GM18526 (cell line): ENCODE data around the gene INPP5A.

Experiments
- POLR2A ChIP-seq: IDR thresholded peaks from 3 replicates; pipeline ENCODE4 v1.6.1; 2011; ENCODE audit not compliant: insufficient read length; ENCODE audit errors: extremely low read depth

INPP5A gene

DNA sequence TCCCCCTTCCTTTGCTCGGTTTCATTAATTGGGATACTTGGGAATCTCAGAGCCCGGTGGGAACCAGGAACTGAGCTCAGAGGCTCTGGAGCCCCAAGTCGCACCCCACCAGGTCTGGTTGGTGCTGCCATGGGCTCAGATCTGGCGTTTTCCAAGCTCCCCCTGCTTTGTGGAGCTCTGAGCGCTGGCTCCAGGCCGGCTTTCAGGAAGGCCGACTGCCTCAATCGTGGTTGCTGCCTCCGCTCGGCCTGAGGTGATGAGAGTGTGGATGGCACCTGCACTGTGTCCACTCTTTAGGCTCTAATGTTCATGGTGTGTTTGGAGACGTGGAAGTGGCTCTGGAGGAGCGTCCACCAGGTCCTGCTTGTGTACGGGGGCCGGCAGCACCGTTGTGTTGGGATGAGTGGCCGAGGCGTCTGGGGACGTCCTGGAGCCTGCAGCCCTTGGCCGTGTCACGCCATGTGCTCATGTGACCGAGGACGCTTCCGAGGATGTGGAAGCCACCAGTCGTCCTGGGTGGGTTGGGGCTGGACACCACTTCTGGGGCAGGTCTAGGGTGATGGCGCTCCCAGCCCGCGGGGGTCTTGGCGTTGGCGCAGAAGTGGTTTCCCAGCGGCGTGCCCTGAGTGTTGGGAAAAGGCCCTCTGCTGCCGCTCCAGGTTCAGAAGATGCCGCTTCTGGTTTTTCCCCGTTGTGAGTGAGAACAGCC, 8.2 kb downstream of the INPP5A start:
- no peak for TF ChIP-seq POLR2A

GRCh38 chr10:132546567-132547420, 9.2 kb downstream of the INPP5A start:
- no peak for TF ChIP-seq POLR2A

GRCh38 chr10:132547421-132547861, 9.9 kb downstream of the INPP5A start:
- no peak for TF ChIP-seq POLR2A

GRCh38 chr10:132548106-132548823, 10.7 kb downstream of the INPP5A start:
- TF ChIP-seq POLR2A: no peak

DNA sequence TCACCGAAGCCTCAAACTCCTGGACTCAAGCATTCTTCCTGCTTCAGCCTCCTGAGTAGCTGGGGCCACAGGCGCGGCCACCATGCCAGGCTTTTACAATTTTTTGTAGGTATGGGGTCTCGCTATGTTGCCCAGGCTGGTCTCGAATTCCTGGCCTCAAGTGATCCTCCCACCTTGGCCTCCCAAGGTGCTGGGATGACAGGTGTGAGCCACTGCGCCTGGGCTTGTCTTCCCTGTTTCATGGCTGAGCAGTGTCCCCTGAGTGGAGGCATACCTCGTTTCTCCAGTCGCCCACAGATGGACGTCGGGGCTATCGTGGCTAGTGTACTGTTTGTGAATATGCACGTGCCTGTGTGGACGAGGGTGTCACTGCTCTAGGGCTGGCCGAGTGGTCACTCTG, 11.3 kb downstream of the INPP5A start:
- TF ChIP-seq POLR2A: no peak

- no peak for TF ChIP-seq POLR2A
Measured at GRCh38 chr10:132549371-132549770, 11.8 kb downstream of the INPP5A start.

- TF ChIP-seq POLR2A: no peak
Measured at GRCh38 chr10:132550366-132551092, 12.9 kb downstream of the INPP5A start.

DNA sequence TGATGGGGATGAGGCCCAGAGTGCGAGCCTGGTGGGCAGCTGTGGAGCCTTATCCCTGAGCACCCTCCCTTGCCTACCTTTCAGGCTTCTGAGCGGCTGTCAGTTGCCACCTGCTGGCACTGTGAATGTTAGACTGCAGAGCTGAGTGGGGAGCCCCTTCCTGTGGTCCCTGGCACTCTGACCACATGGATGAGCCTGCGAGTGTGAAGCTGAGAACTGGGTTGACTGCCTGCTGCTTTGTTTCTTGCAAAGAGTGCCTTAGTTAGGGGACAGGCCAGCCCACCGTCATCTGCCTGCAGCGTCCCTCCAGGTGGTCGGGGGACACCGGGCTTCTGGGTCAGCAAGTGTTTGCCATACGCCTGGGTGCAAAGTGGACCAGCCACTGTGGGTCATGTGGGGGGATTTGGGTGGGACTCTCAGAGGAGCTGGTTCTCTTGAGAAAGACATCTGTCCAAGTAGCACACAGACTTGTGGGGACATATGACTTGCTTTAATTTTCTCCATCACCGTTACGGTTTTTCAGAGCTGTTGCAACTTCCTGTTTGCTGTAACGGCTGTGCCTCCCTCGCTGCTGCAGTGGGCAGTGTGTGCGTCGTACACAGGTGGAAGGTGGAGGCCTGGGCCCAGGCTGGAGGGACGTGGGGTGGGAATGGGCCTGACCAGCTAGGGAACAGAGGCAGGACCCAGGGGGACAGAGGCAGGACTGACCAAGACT, 13.7 kb downstream of the INPP5A start:
- TF ChIP-seq POLR2A: peak; percentile 20

DNA sequence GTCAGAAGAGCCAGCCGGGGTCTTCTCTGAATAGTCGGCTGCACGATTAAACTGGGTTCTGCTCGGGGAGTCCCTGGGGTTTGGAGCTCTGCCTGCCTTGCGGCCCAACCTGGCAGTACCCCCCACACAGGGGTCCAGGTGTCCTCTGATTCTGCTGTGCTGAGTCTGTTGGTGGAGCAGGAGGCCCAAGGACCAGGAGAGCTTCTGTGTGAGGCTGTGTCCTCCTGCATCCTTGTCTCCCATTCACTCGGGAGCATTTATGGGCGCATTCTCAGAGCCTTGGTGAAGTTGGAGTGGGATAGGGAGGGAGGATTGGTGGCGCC, 14.2 kb downstream of the INPP5A start:
- TF ChIP-seq POLR2A: no peak

DNA sequence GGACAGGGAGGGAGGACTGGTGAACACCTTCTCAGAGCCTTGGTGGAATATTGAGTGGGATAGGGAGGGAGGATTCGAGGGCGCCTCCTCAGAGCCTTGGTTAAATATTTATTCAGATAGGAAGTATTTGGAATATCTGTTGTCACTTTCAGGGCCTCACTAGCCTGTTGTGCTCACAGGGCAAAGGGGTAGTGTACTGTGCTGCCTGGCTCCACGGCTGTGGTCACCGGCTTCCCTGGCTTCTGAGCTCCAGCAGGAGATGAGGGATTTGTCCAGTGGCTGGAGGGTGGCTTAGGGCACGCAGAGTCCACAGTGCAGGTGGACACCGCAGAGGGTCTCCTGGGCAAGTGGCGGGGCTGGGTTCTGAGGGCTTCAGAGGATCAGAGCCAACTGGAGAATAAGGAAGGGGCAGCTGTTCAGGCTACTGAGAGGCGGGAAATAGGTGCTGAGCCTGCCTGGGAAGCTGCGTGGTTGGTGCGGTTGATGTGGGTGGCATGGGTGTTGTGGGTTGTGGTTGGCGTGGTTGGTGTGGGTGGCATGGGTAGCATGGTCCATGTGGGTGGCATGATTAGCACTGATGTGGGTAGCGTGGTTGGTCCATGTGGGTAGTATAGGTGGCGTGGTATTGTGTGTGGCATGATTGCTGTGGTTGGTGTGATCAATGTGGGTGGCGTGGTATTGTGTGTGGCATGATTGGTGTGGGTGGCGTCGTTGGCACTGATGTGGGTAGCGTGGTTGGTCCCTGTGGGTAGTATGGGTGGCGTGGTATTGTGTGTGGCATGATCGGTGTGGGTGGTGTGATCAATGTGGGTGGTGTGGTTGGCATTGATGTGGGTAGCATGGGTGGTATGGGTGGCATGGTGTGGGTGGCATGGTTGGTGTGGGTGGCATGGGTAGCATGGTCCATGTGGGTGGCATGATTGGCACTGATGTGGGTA, 16.7 kb downstream of the INPP5A start:
- no peak for TF ChIP-seq POLR2A

GRCh38 chr10:132554991-132555647, 17.5 kb downstream of the INPP5A start:
- no peak for TF ChIP-seq POLR2A

DNA sequence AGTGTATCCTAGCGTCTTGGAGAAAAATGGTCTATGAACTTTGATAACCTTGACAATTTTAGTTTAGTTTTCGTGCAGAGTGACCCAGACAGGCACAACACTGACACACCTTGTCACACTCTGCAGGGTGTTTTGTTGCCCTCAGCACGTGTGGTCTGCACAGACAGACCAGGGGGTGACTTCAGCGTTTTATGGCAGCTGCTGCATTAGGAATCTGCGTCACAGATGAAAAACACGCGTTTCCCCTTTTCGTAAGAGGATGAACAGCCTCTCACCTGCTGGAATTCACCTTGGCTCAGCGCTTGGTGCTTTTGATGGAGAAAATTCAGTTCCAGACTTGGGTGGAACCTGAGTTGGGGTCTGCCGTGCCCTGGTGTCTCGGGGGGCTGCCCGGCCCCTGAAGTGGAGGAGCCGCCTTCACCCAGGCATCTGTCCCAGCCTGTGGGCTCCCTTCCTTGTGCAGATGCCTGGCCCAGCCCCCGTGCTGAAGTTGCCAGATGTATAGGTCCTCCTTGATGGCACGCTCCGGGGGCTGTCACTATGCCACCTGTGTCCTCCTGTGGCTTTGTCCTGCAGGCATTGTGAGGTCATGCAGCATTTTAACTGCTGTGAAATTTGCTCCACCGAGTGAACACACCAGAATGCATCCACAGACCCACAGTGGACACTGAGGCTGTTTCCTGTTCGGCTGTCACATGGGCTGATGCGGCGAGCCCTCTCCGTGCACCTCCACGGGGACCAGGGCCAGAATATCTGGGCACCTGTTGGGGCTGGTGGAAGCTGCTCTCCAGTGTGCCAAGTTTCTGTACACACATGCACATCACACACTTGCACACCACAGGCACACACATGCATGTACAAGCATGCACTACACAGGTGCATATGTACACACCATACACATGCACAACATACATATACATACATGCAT, 18.3 kb downstream of the INPP5A start:
- TF ChIP-seq POLR2A: no peak
